Measurements from ENCODE around the gene RCVRN.

Gene RCVRN

GRCh38 chr17:9912121-9913099 lies 7.3 kb upstream of the RCVRN start:
- Mint-ChIP-seq H3K9me3 (no peaks in the 10 kb centered on the region), H3K27ac (no peak overlapping the region), H3K36me3 (ENCODE audit: low read depth) (no peaks in the 10 kb centered on the region), H3K4me1 (ENCODE audit: low read depth) (no peaks in the 10 kb centered on the region), H3K27me3 (ENCODE audit: low read depth) (no peaks in the 10 kb centered on the region), H3K4me3 (no peak overlapping the region)

- H3K36me3 Mint-ChIP-seq (ENCODE audit: low read depth): no peaks in the 10 kb centered on the region
- H3K9me3 Mint-ChIP-seq: no peaks in the 10 kb centered on the region
- H3K27ac Mint-ChIP-seq: no peak overlapping the region
- H3K4me1 Mint-ChIP-seq (ENCODE audit: low read depth): no peaks in the 10 kb centered on the region
- no peak overlapping the region for H3K4me3 Mint-ChIP-seq
- no peaks in the 10 kb centered on the region for H3K27me3 Mint-ChIP-seq (ENCODE audit: low read depth)
Measured at GRCh38 chr17:9911089-9911488, 6.0 kb upstream of the RCVRN start.

- H3K4me1 Mint-ChIP-seq (ENCODE audit: low read depth): no peaks in the 10 kb centered on the region
- H3K27ac Mint-ChIP-seq: no peak overlapping the region
- H3K4me3 Mint-ChIP-seq: no peak overlapping the region
- no peaks in the 10 kb centered on the region for H3K27me3 Mint-ChIP-seq (ENCODE audit: low read depth)
- no peaks in the 10 kb centered on the region for H3K9me3 Mint-ChIP-seq
- no peaks in the 10 kb centered on the region for H3K36me3 Mint-ChIP-seq (ENCODE audit: low read depth)
Measured at GRCh38 chr17:9908649-9909042, 3.6 kb upstream of the RCVRN start.

- Mint-ChIP-seq H3K9me3 (no peaks in the 10 kb centered on the region), H3K27ac (no peak overlapping the region), H3K4me1 (ENCODE audit: low read depth) (no peaks in the 10 kb centered on the region), H3K36me3 (ENCODE audit: low read depth) (no peaks in the 10 kb centered on the region), H3K4me3 (no peak overlapping the region), H3K27me3 (ENCODE audit: low read depth) (no peaks in the 10 kb centered on the region)
Measured at GRCh38 chr17:9907883-9908648, 3.0 kb upstream of the RCVRN start.

- no peaks in the 10 kb centered on the region for H3K4me1 Mint-ChIP-seq (ENCODE audit: low read depth)
- H3K4me3 Mint-ChIP-seq: no peak overlapping the region
- H3K27ac Mint-ChIP-seq: no peak overlapping the region
Measured at GRCh38 chr17:9907131-9907530, 2.1 kb upstream of the RCVRN start.

GRCh38 chr17:9906616-9907015 lies 1.5 kb upstream of the RCVRN start:
- Mint-ChIP-seq H3K4me3 (no peak overlapping the region), H3K27ac (no peak overlapping the region), H3K9me3 (no peaks in the 10 kb centered on the region), H3K27me3 (ENCODE audit: low read depth) (no peaks in the 10 kb centered on the region), H3K36me3 (ENCODE audit: low read depth) (no peaks in the 10 kb centered on the region), H3K4me1 (ENCODE audit: low read depth) (no peaks in the 10 kb centered on the region)

More at GRCh38 chr17:9907131-9907530, 2.1 kb upstream of the RCVRN start:
- no peaks in the 10 kb centered on the region for H3K36me3 Mint-ChIP-seq (ENCODE audit: low read depth)
- no peaks in the 10 kb centered on the region for H3K9me3 Mint-ChIP-seq
- H3K27me3 Mint-ChIP-seq (ENCODE audit: low read depth): no peaks in the 10 kb centered on the region

GRCh38 chr17:9905902-9906301 lies 831 bp upstream of the RCVRN start:
- H3K27ac Mint-ChIP-seq: no peak overlapping the region

GRCh38 chr17:9904277-9905077 lies 594 bp downstream of the RCVRN start:
- no peaks in the 10 kb centered on the region for H3K4me1 Mint-ChIP-seq (ENCODE audit: low read depth)
- no peaks in the 10 kb centered on the region for H3K36me3 Mint-ChIP-seq (ENCODE audit: low read depth)
- no peak overlapping the region for H3K27ac Mint-ChIP-seq
- H3K27me3 Mint-ChIP-seq (ENCODE audit: low read depth): no peaks in the 10 kb centered on the region
- no peak overlapping the region for H3K4me3 Mint-ChIP-seq
- H3K9me3 Mint-ChIP-seq: no peaks in the 10 kb centered on the region

More at GRCh38 chr17:9905902-9906301, 831 bp upstream of the RCVRN start:
- Mint-ChIP-seq H3K4me3 (no peak overlapping the region), H3K4me1 (ENCODE audit: low read depth) (no peaks in the 10 kb centered on the region), H3K36me3 (ENCODE audit: low read depth) (no peaks in the 10 kb centered on the region), H3K9me3 (no peaks in the 10 kb centered on the region), H3K27me3 (ENCODE audit: low read depth) (no peaks in the 10 kb centered on the region)

- no peak overlapping the region for H3K4me3 Mint-ChIP-seq
- H3K9me3 Mint-ChIP-seq: no peaks in the 10 kb centered on the region
- H3K27ac Mint-ChIP-seq: no peak overlapping the region
- H3K27me3 Mint-ChIP-seq (ENCODE audit: low read depth): no peaks in the 10 kb centered on the region
- no peaks in the 10 kb centered on the region for H3K36me3 Mint-ChIP-seq (ENCODE audit: low read depth)
- no peaks in the 10 kb centered on the region for H3K4me1 Mint-ChIP-seq (ENCODE audit: low read depth)
Measured at GRCh38 chr17:9902120-9902519, 3.0 kb downstream of the RCVRN start.

- Mint-ChIP-seq H3K4me1 (ENCODE audit: low read depth) (no peaks in the 10 kb centered on the region), H3K27ac (no peak overlapping the region), H3K27me3 (ENCODE audit: low read depth) (no peaks in the 10 kb centered on the region)
Measured at GRCh38 chr17:9900784-9901183, 4.3 kb downstream of the RCVRN start.

GRCh38 chr17:9900044-9900594 lies 5.0 kb downstream of the RCVRN start:
- Mint-ChIP-seq H3K36me3 (ENCODE audit: low read depth) (no peaks in the 10 kb centered on the region), H3K4me3 (no peak overlapping the region), H3K9me3 (no peaks in the 10 kb centered on the region), H3K27me3 (ENCODE audit: low read depth) (no peaks in the 10 kb centered on the region), H3K27ac (no peak overlapping the region), H3K4me1 (ENCODE audit: low read depth) (no peaks in the 10 kb centered on the region)

More at GRCh38 chr17:9900784-9901183, 4.3 kb downstream of the RCVRN start:
- no peaks in the 10 kb centered on the region for H3K36me3 Mint-ChIP-seq (ENCODE audit: low read depth)
- H3K9me3 Mint-ChIP-seq: no peaks in the 10 kb centered on the region
- no peak overlapping the region for H3K4me3 Mint-ChIP-seq

- Mint-ChIP-seq H3K4me3 (no peak overlapping the region), H3K27ac (no peak overlapping the region), H3K4me1 (ENCODE audit: low read depth) (no peaks in the 10 kb centered on the region), H3K9me3 (no peaks in the 10 kb centered on the region), H3K27me3 (ENCODE audit: low read depth) (no peaks in the 10 kb centered on the region), H3K36me3 (ENCODE audit: low read depth) (no peaks in the 10 kb centered on the region)
Measured at GRCh38 chr17:9899280-9900043, 5.6 kb downstream of the RCVRN start.

- Mint-ChIP-seq H3K27me3 (ENCODE audit: low read depth) (no peaks in the 10 kb centered on the region), H3K9me3 (no peaks in the 10 kb centered on the region)
Measured at GRCh38 chr17:9898812-9899211, 6.3 kb downstream of the RCVRN start.

More at GRCh38 chr17:9898812-9899211, 6.3 kb downstream of the RCVRN start:
- no peak overlapping the region for H3K4me3 Mint-ChIP-seq
- H3K36me3 Mint-ChIP-seq (ENCODE audit: low read depth): no peaks in the 10 kb centered on the region
- no peak overlapping the region for H3K27ac Mint-ChIP-seq
- H3K4me1 Mint-ChIP-seq (ENCODE audit: low read depth): no peaks in the 10 kb centered on the region
